A549 (cell line): ENCODE measurements around the gene TFDP1. TPM values are rescaled to one million over a fixed set of nuclear protein-coding genes. Genes with fewer than 3 reads are reported as not detected.

Experiments used
- ATAC-seq, 2 experiments: fragments of 200-7000 bp in 1 of 2; fragments of >200 bp in 1 of 2; cut with Nextera tagmentation in 1 of 2; cut with Tn5 transposase in 1 of 2; 3 replicates each; pipeline versions ENCODE4 v1.8.0 to v1.9.1; 2018 to 2020; ENCODE audit warnings: mild to moderate bottlenecking in 1 of 2, moderate library complexity in 1 of 2
- CTCF ChIA-PET: fragments of 300-600 bp; sonication (Branson Sonifier 250); formaldehyde crosslinking; extraction: SDS; loops from one replicate; lab custom pipeline; 2021; ENCODE audit warnings: antibody characterized with exemption, inconsistent platforms; lab: Yijun Ruan, JAX
- POLR2A ChIA-PET: fragments of 350-600 bp; formaldehyde crosslinking; extraction: SDS; loops from one replicate; lab custom pipeline; 2021; ENCODE audit warnings: antibody characterized with exemption, inconsistent platforms; lab: Yijun Ruan, JAX
- DNase-seq, 2 experiments: peaks; one replicate each; pipeline versions ENCODE4 v3.0.0 to v3.0.0-alpha.2; 2011 to 2016; ENCODE audit warnings: low read depth in 1 of 2, low spot score in 1 of 2
- FAIRE-seq: peaks from 2 replicates; lab custom pipeline; 2011; peaks lifted over from hg19 to GRCh38; lab: Jason Lieb, UNC
- H3K27ac ChIP-seq, 2 experiments: fragments of >200 bp; sonication (Bioruptor Twin); formaldehyde crosslinking; 3 replicates each; pipeline ENCODE4 v1.5.1; 2016 to 2017
- H3K4me1 ChIP-seq: fragments of >200 bp; sonication (Bioruptor Twin); formaldehyde crosslinking; 3 replicates; pipeline ENCODE4 v1.6.1; 2016
- H3K4me2 ChIP-seq: fragments of >200 bp; sonication (Bioruptor Twin); formaldehyde crosslinking; 3 replicates; pipeline ENCODE4 v1.6.1; 2016
- H3K4me3 ChIP-seq: fragments of >200 bp; sonication (Bioruptor Twin); formaldehyde crosslinking; 3 replicates; pipeline ENCODE4 v1.5.1; 2016
- H3K9me3 ChIP-seq: fragments of >200 bp; sonication (Bioruptor Twin); formaldehyde crosslinking; 3 replicates; pipeline ENCODE4 v1.6.1; 2016
- CBX8 ChIP-seq: fragments of 200-600 bp; sonication (generic); IDR thresholded peaks from 2 replicates; pipeline ENCODE4 v1.6.1; 2016
- FOSB ChIP-seq: fragments of 250-450 bp; sonication (Bioruptor Pico); IDR thresholded peaks from 2 replicates; pipeline ENCODE4 v1.5.0; 2020; ENCODE audit warnings: mild to moderate bottlenecking, moderate library complexity
- FOXS1 ChIP-seq: fragments of 250-450 bp; sonication (Bioruptor Pico); IDR thresholded peaks from 2 replicates; pipeline ENCODE4 v1.5.0; 2020; ENCODE audit warnings: mild to moderate bottlenecking, moderate library complexity
- HEYL ChIP-seq: fragments of 250-450 bp; sonication (Bioruptor Pico); IDR thresholded peaks from 2 replicates; pipeline ENCODE4 v1.8.0; 2021; ENCODE audit warnings: mild to moderate bottlenecking, moderate library complexity
- JUN ChIP-seq, 2 experiments: fragments of >200 bp; sonication (Bioruptor Twin); formaldehyde crosslinking; IDR thresholded peaks; 2 replicates in 1 of 2; 3 replicates in 1 of 2; pipeline ENCODE4 v1.6.1; 2016 to 2017
- JUNB ChIP-seq: fragments of >200 bp; sonication (Bioruptor Twin); formaldehyde crosslinking; IDR thresholded peaks from 2 replicates; pipeline ENCODE4 v1.6.1; 2016
- NPAS2 ChIP-seq: fragments of 250-450 bp; sonication (Bioruptor Pico); IDR thresholded peaks from 2 replicates; pipeline ENCODE4 v1.8.0; 2022; ENCODE audit warnings: mild to moderate bottlenecking, moderate library complexity, borderline replicate concordance
- TP53 ChIP-seq: fragments of 250-450 bp; sonication (Bioruptor Pico); IDR thresholded peaks from 2 replicates; pipeline ENCODE4 v1.5.0; 2021; ENCODE audit warnings: mild to moderate bottlenecking, moderate library complexity
- ZNF302 ChIP-seq: fragments of 250-450 bp; sonication (Bioruptor Pico); IDR thresholded peaks from 2 replicates; pipeline ENCODE4 v1.9.0; 2021; ENCODE audit warnings: inconsistent platforms, mild to moderate bottlenecking, moderate library complexity
- WGBS: methylation state at CpG from one replicate; pipeline ENCODE4 v1.1.6; 2017; ENCODE audit errors: missing lambda C conversion rate; 5-methylcytosine and 5-hydroxymethylcytosine counted together
- polyA plus RNA-seq, 4 experiments: library from polyadenylated mRNA; depleted of rRNA in 3 of 4; stranded (reverse); fragments of >200 nt; fragmentation: RNase III in 1 of 4; extraction: RNeasy Plus Mini Kit Qiagen cat#74134 plus additional on column Dnase treatment in 1 of 4; gene quantifications; 2 replicates in 3 of 4; 3 replicates in 1 of 4; pipeline ENCODE4 v1.2.3, GENCODE V29; 2011 to 2017
- TF ChIP-seq, protein P1 (sequence below): fragments of 250-450 bp; sonication (Bioruptor Pico); IDR thresholded peaks from 2 replicates; pipeline ENCODE4 v1.5.0; 2020; ENCODE audit warnings: low read depth, mild to moderate bottlenecking, moderate library complexity
- TF ChIP-seq, protein P2 (sequence below): fragments of 200-600 bp; sonication (generic); IDR thresholded peaks from 2 replicates; pipeline ENCODE4 v1.6.1; 2016; ENCODE audit warnings: antibody characterized with exemption, mild to moderate bottlenecking, moderate library complexity
- TF ChIP-seq, protein P3 (sequence below): IDR thresholded peaks from 2 replicates; pipeline ENCODE4 v1.6.1; 2012
- TF ChIP-seq, protein P4 (sequence below): fragments of >200 bp; sonication (Bioruptor Twin); formaldehyde crosslinking; IDR thresholded peaks from 3 replicates; pipeline ENCODE4 v1.6.1; 2016
- TF ChIP-seq, protein P5 (sequence below): IDR thresholded peaks from 2 replicates; pipeline ENCODE4 v1.6.1; 2012
- TF ChIP-seq, protein P6 (sequence below): fragments of >200 bp; sonication (Bioruptor Twin); formaldehyde crosslinking; IDR thresholded peaks from 3 replicates; pipeline ENCODE4 v1.5.1; 2016

Gene TFDP1
- polyA plus RNA-seq, 2 of the 4 experiments (the other 2 are of a cell fraction), result 73.2 to 88.4 TPM

DNA sequence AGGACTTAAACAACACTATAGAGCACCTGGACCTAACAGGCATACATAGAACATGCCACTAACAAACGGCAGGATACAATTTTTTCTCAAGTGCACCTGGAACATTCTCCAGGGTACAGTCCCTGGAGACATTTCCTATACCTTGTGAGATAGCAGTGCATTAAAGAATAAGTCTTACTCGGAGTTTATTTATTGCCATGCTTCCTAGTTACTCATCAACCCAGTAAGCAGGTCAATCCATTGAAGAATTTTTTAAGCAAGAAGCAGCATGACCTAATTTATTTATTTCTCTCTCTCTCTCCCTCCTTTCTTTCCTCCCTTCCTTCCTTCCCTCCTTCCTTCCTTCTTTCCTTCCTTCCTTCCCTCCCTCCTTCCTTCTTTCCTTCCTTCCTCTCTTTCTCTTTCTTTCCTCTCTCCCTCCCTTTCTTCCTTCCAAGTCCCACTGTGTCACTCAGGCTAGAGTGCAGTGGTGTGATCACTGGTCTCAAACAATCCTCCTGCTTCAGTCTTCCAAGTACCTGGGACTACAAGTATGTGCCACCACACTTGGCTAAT is 6.6 kb upstream of the TFDP1 start:
- Histone ChIP-seq H3K27ac (no peak overlapping the region), H3K4me2 (no peak overlapping the region), H3K4me1 (no peaks in the 10 kb centered on the region), H3K4me3 (no peak overlapping the region), H3K9me3 (peaks cover 24% of the 10 kb centered on the region; the same call in 2 of the 3 replicates)
- FAIRE-seq (no peak), DNase-seq (no peak), ATAC-seq (no peak)
- 4% methylated on average over 2 of the region's 2 CpGs for WGBS
- ChIA-PET POLR2A (no interaction called here), CTCF (no interaction called here)
- TF ChIP-seq, protein P1, sequence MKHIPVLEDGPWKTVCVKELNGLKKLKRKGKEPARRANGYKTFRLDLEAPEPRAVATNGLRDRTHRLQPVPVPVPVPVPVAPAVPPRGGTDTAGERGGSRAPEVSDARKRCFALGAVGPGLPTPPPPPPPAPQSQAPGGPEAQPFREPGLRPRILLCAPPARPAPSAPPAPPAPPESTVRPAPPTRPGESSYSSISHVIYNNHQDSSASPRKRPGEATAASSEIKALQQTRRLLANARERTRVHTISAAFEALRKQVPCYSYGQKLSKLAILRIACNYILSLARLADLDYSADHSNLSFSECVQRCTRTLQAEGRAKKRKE (CRISPR knock-in tag), result no peak
- TF ChIP-seq, protein P2, sequence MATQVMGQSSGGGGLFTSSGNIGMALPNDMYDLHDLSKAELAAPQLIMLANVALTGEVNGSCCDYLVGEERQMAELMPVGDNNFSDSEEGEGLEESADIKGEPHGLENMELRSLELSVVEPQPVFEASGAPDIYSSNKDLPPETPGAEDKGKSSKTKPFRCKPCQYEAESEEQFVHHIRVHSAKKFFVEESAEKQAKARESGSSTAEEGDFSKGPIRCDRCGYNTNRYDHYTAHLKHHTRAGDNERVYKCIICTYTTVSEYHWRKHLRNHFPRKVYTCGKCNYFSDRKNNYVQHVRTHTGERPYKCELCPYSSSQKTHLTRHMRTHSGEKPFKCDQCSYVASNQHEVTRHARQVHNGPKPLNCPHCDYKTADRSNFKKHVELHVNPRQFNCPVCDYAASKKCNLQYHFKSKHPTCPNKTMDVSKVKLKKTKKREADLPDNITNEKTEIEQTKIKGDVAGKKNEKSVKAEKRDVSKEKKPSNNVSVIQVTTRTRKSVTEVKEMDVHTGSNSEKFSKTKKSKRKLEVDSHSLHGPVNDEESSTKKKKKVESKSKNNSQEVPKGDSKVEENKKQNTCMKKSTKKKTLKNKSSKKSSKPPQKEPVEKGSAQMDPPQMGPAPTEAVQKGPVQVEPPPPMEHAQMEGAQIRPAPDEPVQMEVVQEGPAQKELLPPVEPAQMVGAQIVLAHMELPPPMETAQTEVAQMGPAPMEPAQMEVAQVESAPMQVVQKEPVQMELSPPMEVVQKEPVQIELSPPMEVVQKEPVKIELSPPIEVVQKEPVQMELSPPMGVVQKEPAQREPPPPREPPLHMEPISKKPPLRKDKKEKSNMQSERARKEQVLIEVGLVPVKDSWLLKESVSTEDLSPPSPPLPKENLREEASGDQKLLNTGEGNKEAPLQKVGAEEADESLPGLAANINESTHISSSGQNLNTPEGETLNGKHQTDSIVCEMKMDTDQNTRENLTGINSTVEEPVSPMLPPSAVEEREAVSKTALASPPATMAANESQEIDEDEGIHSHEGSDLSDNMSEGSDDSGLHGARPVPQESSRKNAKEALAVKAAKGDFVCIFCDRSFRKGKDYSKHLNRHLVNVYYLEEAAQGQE, result no peak
- TF ChIP-seq, protein P3, sequence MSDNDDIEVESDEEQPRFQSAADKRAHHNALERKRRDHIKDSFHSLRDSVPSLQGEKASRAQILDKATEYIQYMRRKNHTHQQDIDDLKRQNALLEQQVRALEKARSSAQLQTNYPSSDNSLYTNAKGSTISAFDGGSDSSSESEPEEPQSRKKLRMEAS, result no peak
- TF ChIP-seq, protein P4, sequence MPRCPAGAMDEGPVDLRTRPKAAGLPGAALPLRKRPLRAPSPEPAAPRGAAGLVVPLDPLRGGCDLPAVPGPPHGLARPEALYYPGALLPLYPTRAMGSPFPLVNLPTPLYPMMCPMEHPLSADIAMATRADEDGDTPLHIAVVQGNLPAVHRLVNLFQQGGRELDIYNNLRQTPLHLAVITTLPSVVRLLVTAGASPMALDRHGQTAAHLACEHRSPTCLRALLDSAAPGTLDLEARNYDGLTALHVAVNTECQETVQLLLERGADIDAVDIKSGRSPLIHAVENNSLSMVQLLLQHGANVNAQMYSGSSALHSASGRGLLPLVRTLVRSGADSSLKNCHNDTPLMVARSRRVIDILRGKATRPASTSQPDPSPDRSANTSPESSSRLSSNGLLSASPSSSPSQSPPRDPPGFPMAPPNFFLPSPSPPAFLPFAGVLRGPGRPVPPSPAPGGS, result no peak
- TF ChIP-seq FOXS1 (CRISPR knock-in tag) (no peak), HEYL (CRISPR knock-in tag) (no peak), JUNB (no peak), ZNF302 (no peak), JUN (IDR thresholded peaks at IDR 0.05) (no peak), NPAS2 (CRISPR knock-in tag) (no peak), TP53 (no peak), FOSB (CRISPR knock-in tag) (no peak), CBX8 (no peak)
- TF ChIP-seq, protein P5, sequence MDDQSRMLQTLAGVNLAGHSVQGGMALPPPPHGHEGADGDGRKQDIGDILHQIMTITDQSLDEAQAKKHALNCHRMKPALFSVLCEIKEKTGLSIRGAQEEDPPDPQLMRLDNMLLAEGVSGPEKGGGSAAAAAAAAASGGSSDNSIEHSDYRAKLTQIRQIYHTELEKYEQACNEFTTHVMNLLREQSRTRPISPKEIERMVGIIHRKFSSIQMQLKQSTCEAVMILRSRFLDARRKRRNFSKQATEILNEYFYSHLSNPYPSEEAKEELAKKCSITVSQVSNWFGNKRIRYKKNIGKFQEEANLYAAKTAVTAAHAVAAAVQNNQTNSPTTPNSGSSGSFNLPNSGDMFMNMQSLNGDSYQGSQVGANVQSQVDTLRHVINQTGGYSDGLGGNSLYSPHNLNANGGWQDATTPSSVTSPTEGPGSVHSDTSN, result no peak

DNA sequence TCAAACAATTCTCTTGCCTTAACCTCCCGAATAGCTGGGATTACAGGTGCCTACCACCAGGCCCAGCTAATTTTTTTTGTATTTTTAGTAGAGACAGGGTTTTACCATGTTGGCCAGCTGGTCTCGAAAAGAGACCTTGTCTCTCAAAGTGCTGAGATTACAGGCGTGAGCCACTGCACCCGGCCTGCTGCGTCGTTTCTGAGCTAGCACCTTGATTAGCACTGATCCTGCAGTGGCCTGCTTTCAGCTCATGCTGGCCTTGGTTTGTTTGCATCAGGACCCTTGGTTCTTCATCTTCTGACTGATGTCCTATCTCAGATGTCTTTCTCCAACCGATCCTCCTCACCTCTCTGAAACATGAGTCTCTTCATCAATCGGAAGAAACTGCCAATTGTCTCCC is 4.9 kb upstream of the TFDP1 start:
- TF ChIP-seq, protein P6, sequence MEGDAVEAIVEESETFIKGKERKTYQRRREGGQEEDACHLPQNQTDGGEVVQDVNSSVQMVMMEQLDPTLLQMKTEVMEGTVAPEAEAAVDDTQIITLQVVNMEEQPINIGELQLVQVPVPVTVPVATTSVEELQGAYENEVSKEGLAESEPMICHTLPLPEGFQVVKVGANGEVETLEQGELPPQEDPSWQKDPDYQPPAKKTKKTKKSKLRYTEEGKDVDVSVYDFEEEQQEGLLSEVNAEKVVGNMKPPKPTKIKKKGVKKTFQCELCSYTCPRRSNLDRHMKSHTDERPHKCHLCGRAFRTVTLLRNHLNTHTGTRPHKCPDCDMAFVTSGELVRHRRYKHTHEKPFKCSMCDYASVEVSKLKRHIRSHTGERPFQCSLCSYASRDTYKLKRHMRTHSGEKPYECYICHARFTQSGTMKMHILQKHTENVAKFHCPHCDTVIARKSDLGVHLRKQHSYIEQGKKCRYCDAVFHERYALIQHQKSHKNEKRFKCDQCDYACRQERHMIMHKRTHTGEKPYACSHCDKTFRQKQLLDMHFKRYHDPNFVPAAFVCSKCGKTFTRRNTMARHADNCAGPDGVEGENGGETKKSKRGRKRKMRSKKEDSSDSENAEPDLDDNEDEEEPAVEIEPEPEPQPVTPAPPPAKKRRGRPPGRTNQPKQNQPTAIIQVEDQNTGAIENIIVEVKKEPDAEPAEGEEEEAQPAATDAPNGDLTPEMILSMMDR, result no peak
- no peak for FAIRE-seq

More for the DNA sequence above, 4.9 kb upstream of the TFDP1 start:
- Histone ChIP-seq H3K4me2 (no peak overlapping the region), H3K9me3 (peaks cover 23% of the 10 kb centered on the region; the same call in 2 of the 3 replicates), H3K4me1 (no peaks in the 10 kb centered on the region), H3K27ac (no peak overlapping the region), H3K4me3 (no peak overlapping the region)
- CTCF ChIA-PET, result interaction anchor here (1.3 kb wide), 1 partner anchor 17 kb away, joined by 3 read pairs; no protein-coding TSS in a partner anchor
- WGBS, result 89% methylated on average over 8 of the region's 8 CpGs
- POLR2A ChIA-PET, result no interaction called here
- DNase-seq (no peak), ATAC-seq (no peak)
